Measurements from ENCODE around the gene FAM25A. TPM values are rescaled to one million over a fixed set of nuclear protein-coding genes. Genes with fewer than 3 reads are reported as not detected.
"Not testable (repeated sequence)": the region's sequence is repeated elsewhere in the genome, so short reads cannot be mapped to it uniquely, and the experiment has no call there.

The FAM25A gene
- polyA plus RNA-seq (2013, experiment 1 of 4), result not detected
- not detected for polyA plus RNA-seq (2013, experiment 2 of 4)
- not detected for polyA plus RNA-seq (2013, experiment 3 of 4)
- not detected for polyA plus RNA-seq (2013, experiment 4 of 4)

DNA sequence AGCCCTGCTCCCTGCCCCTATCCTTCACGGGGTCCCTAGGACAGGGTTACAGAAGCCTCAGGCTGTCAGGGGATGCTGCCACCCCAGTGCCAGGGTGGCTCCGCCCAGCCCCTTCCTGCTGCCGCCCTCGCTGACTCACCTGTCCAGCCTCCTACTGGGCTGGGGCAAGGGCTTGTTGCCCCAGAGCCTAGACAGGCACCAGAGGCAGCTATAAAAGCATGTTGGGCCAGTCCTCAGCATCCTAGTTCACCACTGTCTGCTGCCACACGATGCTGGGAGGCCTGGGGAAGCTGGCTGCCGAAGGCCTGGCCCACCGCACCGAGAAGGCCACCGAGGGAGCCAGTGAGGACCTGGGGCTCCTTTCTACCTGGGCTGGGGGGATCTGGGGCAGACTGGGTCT lies at the start of gene FAM25A:
TSS of gene FAM25A (plus strand) at position 239 of the 400 bp plus-strand sequence. CDS start at position 270, 31 bp downstream.
- not testable (repeated sequence) for H3K9me3 ChIP-seq (ENCODE audit: control insufficient read depth, low read length); H3K27me3 ChIP-seq (ENCODE audit: control insufficient read depth, insufficient read depth, low read length, poor library complexity, severe bottlenecking); H3K4me3 ChIP-seq (ENCODE audit: insufficient read depth, low read depth, low read length); H3K4me1 ChIP-seq (ENCODE audit: control insufficient read depth, insufficient read depth, low read length); H3K27ac ChIP-seq (ENCODE audit: insufficient read depth, low read depth, low read length, poor library complexity, severe bottlenecking); H3K36me3 ChIP-seq (ENCODE audit: control insufficient read depth, insufficient read depth, low read length)
- 93 to 95% methylated on average over 9 of the region's 9 CpGs for WGBS, 2 experiments

DNA sequence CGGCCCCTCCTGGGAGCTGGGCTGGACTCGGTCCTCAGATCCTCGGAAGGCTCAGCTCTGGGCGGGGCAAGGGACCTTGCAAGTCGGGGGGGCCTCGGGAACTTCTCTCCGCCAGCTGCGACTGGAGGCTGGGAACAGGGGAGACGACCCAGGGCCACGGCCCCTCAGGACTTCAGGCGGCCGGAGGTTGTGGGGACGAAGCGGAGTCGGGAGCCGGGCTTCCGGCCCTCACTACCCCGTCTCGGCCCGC lies 49.2 kb upstream of the FAM25A start:
- H3K4me1 ChIP-seq (ENCODE audit: control insufficient read depth, insufficient read depth, low read length), result peaks cover 26% of the 10 kb centered on the region
- no peak overlapping the region for H3K27ac ChIP-seq (ENCODE audit: insufficient read depth, low read depth, low read length, poor library complexity, severe bottlenecking)
- H3K36me3 ChIP-seq (ENCODE audit: control insufficient read depth, insufficient read depth, low read length), result no peaks in the 10 kb centered on the region
- H3K27me3 ChIP-seq (ENCODE audit: control insufficient read depth, insufficient read depth, low read length, poor library complexity, severe bottlenecking), result peaks cover 21% of the 10 kb centered on the region
- H3K9me3 ChIP-seq (ENCODE audit: control insufficient read depth, low read length), result no peaks in the 10 kb centered on the region
- peak overlapping the region; percentile 55 for H3K4me3 ChIP-seq (ENCODE audit: insufficient read depth, low read depth, low read length)
- WGBS, 2 experiments, result 0 to 1% methylated on average over 20 of the region's 20 CpGs

DNA sequence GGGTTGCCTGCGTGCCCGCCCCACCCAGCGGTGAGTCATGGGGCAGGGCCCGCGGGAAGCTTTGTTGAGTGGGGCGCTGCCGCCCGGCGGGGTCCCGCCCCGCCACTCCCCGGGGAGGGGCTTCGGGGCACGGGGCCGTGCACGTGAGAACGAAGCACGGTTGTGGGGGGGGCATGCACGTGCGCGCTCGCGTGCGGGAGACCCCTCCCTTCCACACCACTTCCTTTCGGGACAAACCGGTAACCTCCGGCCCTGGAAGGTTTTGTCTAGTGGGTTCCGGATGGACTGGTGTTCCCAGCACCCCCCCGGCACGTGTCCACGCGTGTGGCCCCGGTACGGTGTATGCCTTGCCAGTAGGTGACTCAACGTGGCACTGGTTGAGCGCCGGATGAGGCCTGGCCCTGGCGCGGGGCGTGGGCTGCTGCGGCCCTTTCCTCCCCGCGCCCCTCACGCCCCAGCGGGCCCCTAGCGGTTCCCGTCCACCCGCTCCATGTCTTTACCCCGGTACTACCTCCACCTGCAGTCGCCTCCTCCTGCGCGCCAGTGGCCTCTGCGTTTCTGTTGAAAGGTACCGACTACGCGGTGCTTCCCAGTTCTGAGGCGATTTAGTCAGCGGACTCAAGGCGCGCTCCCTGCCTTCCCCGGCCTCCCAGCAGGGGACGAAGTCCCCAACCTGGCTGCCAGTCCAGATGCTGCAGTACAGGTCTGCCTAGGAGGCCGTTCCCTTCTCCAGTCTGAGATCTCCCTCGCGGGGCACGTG lies 48.7 kb upstream of the FAM25A start:
- peaks cover 21% of the 10 kb centered on the region for H3K4me1 ChIP-seq (ENCODE audit: control insufficient read depth, insufficient read depth, low read length)
- no peak overlapping the region for H3K27ac ChIP-seq (ENCODE audit: insufficient read depth, low read depth, low read length, poor library complexity, severe bottlenecking)
- 3 to 4% methylated on average over 66 of the region's 66 CpGs for WGBS, 2 experiments
- H3K9me3 ChIP-seq (ENCODE audit: control insufficient read depth, low read length), result no peaks in the 10 kb centered on the region
- H3K4me3 ChIP-seq (ENCODE audit: insufficient read depth, low read depth, low read length), result peak overlapping the region; percentile 55
- H3K36me3 ChIP-seq (ENCODE audit: control insufficient read depth, insufficient read depth, low read length), result no peaks in the 10 kb centered on the region
- H3K27me3 ChIP-seq (ENCODE audit: control insufficient read depth, insufficient read depth, low read length, poor library complexity, severe bottlenecking), result peaks cover 21% of the 10 kb centered on the region

DNA sequence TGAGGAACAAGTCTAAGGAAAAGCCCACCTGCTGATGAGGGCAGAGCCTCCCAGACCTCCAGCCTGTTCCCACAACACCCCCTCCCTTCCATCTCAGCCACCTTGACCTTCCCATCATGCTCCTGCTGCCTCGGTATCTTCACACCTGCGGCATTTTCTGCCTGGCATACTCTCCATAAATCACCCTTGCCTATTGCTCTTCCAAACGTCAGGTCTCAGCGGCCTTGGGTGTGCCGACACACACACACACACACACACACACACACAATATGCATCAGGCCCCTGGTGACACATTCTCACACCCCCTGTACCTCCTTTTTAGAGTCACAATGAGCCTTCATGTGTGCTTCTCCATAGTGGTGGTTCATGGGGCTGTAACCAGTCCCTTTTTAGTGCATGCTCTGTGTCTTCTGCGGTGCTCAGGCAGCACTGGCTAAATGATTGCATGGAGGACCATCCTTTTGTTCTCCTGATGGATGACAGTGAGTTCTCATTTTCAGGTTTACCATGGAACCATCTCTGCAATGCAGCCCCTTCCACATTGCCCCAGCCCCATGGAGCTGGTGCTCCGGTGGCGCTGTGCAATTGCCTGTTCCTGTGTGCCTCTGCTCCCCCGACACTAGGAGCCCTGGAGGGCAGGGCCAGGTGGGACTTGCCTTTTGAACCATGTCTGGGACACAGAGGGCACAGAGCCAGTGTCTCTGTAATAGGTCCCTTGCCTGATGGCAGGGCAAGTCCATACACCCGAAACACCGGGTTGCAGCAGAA lies 47.3 kb upstream of the FAM25A start:
- Histone ChIP-seq H3K27ac (ENCODE audit: insufficient read depth, low read depth, low read length, poor library complexity, severe bottlenecking) (no peak overlapping the region), H3K27me3 (ENCODE audit: control insufficient read depth, insufficient read depth, low read length, poor library complexity, severe bottlenecking) (peaks cover 21% of the 10 kb centered on the region), H3K4me1 (ENCODE audit: control insufficient read depth, insufficient read depth, low read length) (peaks cover 15% of the 10 kb centered on the region), H3K4me3 (ENCODE audit: insufficient read depth, low read depth, low read length) (no peak overlapping the region), H3K9me3 (ENCODE audit: control insufficient read depth, low read length) (no peaks in the 10 kb centered on the region), H3K36me3 (ENCODE audit: control insufficient read depth, insufficient read depth, low read length) (no peaks in the 10 kb centered on the region)
- WGBS, 2 experiments, result 85% methylated on average over 11 of the region's 11 CpGs

DNA sequence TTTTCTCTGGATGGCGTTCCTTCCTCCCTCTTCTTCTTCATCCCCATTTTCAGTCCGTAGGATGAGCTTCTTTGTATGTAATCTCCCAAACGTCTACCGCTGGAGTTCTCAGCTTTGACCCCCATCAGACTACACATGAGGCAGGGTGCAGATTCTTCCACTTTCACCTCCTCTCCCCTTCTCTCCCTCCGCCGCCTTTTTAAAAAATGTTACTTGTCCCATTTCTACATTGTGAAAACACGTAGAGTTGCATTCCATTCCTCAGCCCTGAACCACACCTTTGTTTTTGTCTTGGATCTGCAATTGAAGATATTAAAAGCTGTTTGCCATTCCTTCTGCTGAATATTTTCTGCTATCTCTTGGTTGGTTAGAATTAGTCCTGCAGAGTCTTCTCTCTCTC lies 45.6 kb upstream of the FAM25A start:
- no peak overlapping the region for H3K27ac ChIP-seq (ENCODE audit: insufficient read depth, low read depth, low read length, poor library complexity, severe bottlenecking)
- no peaks in the 10 kb centered on the region for H3K36me3 ChIP-seq (ENCODE audit: control insufficient read depth, insufficient read depth, low read length)
- H3K4me3 ChIP-seq (ENCODE audit: insufficient read depth, low read depth, low read length), result no peak overlapping the region
- 88 to 89% methylated on average over 7 of the region's 7 CpGs for WGBS, 2 experiments
- peaks cover 8% of the 10 kb centered on the region for H3K4me1 ChIP-seq (ENCODE audit: control insufficient read depth, insufficient read depth, low read length)
- no peaks in the 10 kb centered on the region for H3K9me3 ChIP-seq (ENCODE audit: control insufficient read depth, low read length)
- peaks cover 21% of the 10 kb centered on the region for H3K27me3 ChIP-seq (ENCODE audit: control insufficient read depth, insufficient read depth, low read length, poor library complexity, severe bottlenecking)

DNA sequence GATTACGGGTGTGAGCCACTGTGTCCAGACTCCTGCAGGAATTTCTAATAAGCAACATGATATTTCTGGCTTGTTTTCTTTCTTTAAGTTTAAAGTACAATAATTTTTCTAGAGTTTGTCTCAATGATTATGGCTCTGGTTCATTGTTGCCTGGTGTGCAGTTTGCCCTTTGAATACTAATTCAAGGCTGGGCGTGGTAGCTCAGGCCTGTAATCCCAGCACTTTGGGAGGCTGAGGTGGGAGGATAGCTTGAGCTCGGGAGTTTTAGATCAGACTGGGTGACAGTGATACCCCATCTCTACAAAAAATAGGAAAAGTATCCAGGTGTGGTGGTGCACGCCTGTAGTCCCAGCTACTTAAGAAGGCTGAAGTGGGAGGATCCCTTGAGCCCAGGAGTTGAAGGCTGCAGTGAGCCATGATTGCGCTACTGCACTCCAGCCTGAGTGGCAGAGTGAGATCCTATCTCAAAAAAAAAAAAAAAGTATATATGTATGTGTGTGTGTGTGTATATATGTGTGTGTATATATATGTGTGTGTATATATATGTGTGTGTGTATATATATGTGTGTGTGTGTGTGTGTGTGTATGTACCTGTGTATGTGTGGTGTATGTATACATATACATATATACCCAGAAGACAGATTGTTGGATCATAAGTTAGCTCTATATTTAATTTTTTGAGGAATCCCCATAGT lies 43.6 kb upstream of the FAM25A start:
- Histone ChIP-seq H3K27me3 (ENCODE audit: control insufficient read depth, insufficient read depth, low read length, poor library complexity, severe bottlenecking) (peaks cover 12% of the 10 kb centered on the region), H3K4me1 (ENCODE audit: control insufficient read depth, insufficient read depth, low read length) (no peaks in the 10 kb centered on the region), H3K4me3 (ENCODE audit: insufficient read depth, low read depth, low read length) (no peak overlapping the region), H3K36me3 (ENCODE audit: control insufficient read depth, insufficient read depth, low read length) (no peaks in the 10 kb centered on the region), H3K9me3 (ENCODE audit: control insufficient read depth, low read length) (no peaks in the 10 kb centered on the region), H3K27ac (ENCODE audit: insufficient read depth, low read depth, low read length, poor library complexity, severe bottlenecking) (no peak overlapping the region)
- WGBS, 2 experiments, result 89 to 92% methylated on average over 5 of the region's 5 CpGs

DNA sequence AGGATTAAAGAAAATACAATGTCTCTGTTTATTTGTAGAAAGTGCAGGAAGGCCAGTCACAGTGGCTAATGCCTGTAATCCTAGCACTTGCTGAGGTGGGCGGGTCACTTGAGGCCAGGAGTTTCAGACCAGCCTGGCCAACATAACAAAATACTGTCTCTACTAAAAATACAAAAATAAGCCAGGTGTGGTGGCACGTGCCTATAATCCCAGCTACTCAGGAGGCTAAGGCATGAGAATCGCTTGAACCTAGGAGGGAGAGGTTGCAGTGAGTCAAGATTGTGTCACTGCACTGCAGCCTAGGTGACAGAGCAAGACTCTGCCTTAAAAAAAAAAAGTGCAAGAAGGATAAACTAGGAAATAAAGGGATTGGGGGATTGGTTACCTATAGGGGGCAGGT lies 41.6 kb upstream of the FAM25A start:
- not testable (repeated sequence) for H3K27me3 ChIP-seq (ENCODE audit: control insufficient read depth, insufficient read depth, low read length, poor library complexity, severe bottlenecking); H3K36me3 ChIP-seq (ENCODE audit: control insufficient read depth, insufficient read depth, low read length); H3K4me1 ChIP-seq (ENCODE audit: control insufficient read depth, insufficient read depth, low read length); H3K9me3 ChIP-seq (ENCODE audit: control insufficient read depth, low read length); H3K27ac ChIP-seq (ENCODE audit: insufficient read depth, low read depth, low read length, poor library complexity, severe bottlenecking); H3K4me3 ChIP-seq (ENCODE audit: insufficient read depth, low read depth, low read length)
- 70 to 77% methylated on average over 3 of the region's 3 CpGs for WGBS, 2 experiments

DNA sequence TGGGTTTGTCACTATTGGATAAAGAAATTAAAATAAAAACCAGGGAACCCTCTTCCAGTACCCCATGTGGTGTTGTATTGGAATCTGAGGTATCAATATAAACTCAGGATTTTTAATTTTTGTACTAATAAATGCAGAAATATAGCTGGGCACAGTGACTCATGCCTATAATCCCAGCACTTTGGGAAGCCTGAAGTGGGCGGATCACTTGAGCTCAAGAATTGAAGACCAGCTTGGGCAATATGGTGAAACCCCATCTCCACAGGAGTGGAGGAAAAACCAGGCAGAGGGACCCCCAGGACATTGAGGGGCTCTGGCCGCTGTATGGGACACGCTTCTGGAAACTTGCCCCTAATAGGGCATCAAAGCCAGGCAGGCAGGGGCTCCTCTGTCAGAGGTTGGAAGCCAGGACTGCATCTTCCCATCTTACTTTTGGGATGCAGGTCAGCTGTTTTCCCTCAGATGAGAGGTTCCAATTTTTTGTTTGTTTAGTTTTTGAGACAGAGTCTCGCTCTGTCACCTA lies 40.7 kb upstream of the FAM25A start:
- Histone ChIP-seq H3K4me3 (ENCODE audit: insufficient read depth, low read depth, low read length) (no peak overlapping the region), H3K27me3 (ENCODE audit: control insufficient read depth, insufficient read depth, low read length, poor library complexity, severe bottlenecking) (no peaks in the 10 kb centered on the region), H3K36me3 (ENCODE audit: control insufficient read depth, insufficient read depth, low read length) (no peaks in the 10 kb centered on the region), H3K9me3 (ENCODE audit: control insufficient read depth, low read length) (no peaks in the 10 kb centered on the region), H3K27ac (ENCODE audit: insufficient read depth, low read depth, low read length, poor library complexity, severe bottlenecking) (no peak overlapping the region), H3K4me1 (ENCODE audit: control insufficient read depth, insufficient read depth, low read length) (no peaks in the 10 kb centered on the region)
- WGBS, 2 experiments, result 71% methylated on average over 4 of the region's 4 CpGs

DNA sequence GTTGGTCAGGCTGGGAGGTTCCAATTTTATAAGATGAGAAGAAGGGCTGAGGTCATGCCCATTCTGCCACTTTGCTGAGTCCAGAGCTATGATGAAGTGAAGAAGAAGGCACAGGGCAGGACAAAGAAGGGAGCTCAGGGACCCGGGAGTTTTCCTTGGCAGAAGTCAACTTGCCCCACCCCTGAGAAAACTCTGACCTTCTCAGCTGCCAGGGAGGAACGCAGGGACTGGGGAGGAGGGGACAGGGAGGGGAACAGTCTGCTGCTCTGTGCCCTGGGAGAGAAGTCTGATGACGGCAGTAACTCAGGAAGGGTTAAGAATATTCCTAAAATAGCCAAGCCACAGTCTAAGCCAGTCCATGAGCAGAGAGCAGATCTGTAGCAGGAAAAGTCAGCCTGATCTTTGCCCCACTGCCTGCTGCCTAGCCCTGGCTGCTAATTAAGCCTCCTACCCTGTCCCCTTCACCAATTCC lies 40.1 kb upstream of the FAM25A start:
- no peaks in the 10 kb centered on the region for H3K27me3 ChIP-seq (ENCODE audit: control insufficient read depth, insufficient read depth, low read length, poor library complexity, severe bottlenecking)
- no peaks in the 10 kb centered on the region for H3K9me3 ChIP-seq (ENCODE audit: control insufficient read depth, low read length)
- no peaks in the 10 kb centered on the region for H3K36me3 ChIP-seq (ENCODE audit: control insufficient read depth, insufficient read depth, low read length)
- WGBS, 2 experiments, result 66 to 68% methylated on average over 3 of the region's 3 CpGs
- no peaks in the 10 kb centered on the region for H3K4me1 ChIP-seq (ENCODE audit: control insufficient read depth, insufficient read depth, low read length)
- no peak overlapping the region for H3K27ac ChIP-seq (ENCODE audit: insufficient read depth, low read depth, low read length, poor library complexity, severe bottlenecking)
- H3K4me3 ChIP-seq (ENCODE audit: insufficient read depth, low read depth, low read length), result no peak overlapping the region

DNA sequence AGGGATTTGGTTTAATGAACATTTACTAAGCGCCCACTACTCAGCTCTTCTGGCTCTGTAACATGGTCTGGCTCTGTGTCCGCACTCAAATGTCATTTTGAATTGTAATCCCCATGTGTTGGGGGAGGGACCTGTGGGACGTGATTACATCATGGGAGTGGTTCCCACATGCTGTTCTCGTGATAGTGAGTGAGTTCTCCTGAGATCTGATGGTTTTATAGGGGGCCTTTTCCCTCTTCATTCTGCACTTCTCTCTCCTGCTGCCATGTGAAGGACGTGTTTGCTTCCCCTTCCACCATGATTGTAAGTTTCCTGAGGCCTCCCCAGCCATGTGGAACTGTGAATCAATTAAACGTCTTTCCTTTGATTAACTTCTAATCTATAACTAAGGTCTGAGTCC lies 39.1 kb upstream of the FAM25A start:
- H3K4me1 ChIP-seq (ENCODE audit: control insufficient read depth, insufficient read depth, low read length); H3K27ac ChIP-seq (ENCODE audit: insufficient read depth, low read depth, low read length, poor library complexity, severe bottlenecking); H3K4me3 ChIP-seq (ENCODE audit: insufficient read depth, low read depth, low read length); H3K36me3 ChIP-seq (ENCODE audit: control insufficient read depth, insufficient read depth, low read length); H3K27me3 ChIP-seq (ENCODE audit: control insufficient read depth, insufficient read depth, low read length, poor library complexity, severe bottlenecking); H3K9me3 ChIP-seq (ENCODE audit: control insufficient read depth, low read length): not testable (repeated sequence)
- 78 to 89% methylated on average over 6 of the region's 6 CpGs for WGBS, 2 experiments
